IPS-15b (cell line): Measurements from ENCODE around the gene IGDCC3.

Experiments
- H3K27me3 ChIP-seq: one replicate; pipeline ENCODE4 v1.6.1; 2013; ENCODE audit warnings: low read length; ENCODE audit not compliant: control insufficient read depth, insufficient read depth
- H3K36me3 ChIP-seq: one replicate; pipeline ENCODE4 v1.6.1; 2013; ENCODE audit warnings: low read length; ENCODE audit not compliant: control insufficient read depth, insufficient read depth
- H3K4me1 ChIP-seq: one replicate; pipeline ENCODE4 v1.6.1; 2013; ENCODE audit warnings: mild to moderate bottlenecking, low read length; ENCODE audit not compliant: control insufficient read depth, insufficient read depth
- H3K4me3 ChIP-seq: one replicate; pipeline ENCODE4 v1.5.1; 2013; ENCODE audit warnings: low read depth, low read length
- H3K9ac ChIP-seq: one replicate; pipeline ENCODE4 v1.6.1; 2013; ENCODE audit warnings: low read depth, mild to moderate bottlenecking, low read length
- H3K9me3 ChIP-seq: one replicate; pipeline ENCODE4 v1.6.1; 2013; ENCODE audit warnings: mild to moderate bottlenecking, low read length; ENCODE audit not compliant: control insufficient read depth, insufficient read depth

IGDCC3 gene

GRCh38 chr15:65384505-65384894 is 6.7 kb upstream of the IGDCC3 start:
- peaks cover 7% of the 10 kb centered on the region for H3K4me1 ChIP-seq
- H3K9me3 ChIP-seq: no peaks in the 10 kb centered on the region
- no peaks in the 10 kb centered on the region for H3K36me3 ChIP-seq
- H3K9ac ChIP-seq: no peak overlapping the region
- no peak overlapping the region for H3K4me3 ChIP-seq
- H3K27me3 ChIP-seq: peaks cover 13% of the 10 kb centered on the region

- no peak overlapping the region for H3K4me3 ChIP-seq
- no peaks in the 10 kb centered on the region for H3K36me3 ChIP-seq
- H3K4me1 ChIP-seq: peaks cover 7% of the 10 kb centered on the region
- peaks cover 17% of the 10 kb centered on the region for H3K27me3 ChIP-seq
- no peaks in the 10 kb centered on the region for H3K9me3 ChIP-seq
- H3K9ac ChIP-seq: no peak overlapping the region
Measured at GRCh38 chr15:65383991-65384390, 6.2 kb upstream of the IGDCC3 start.

- H3K9me3 ChIP-seq: no peaks in the 10 kb centered on the region
- H3K9ac ChIP-seq: no peak overlapping the region
- H3K4me3 ChIP-seq: no peak overlapping the region
- peaks cover 10% of the 10 kb centered on the region for H3K4me1 ChIP-seq
- H3K36me3 ChIP-seq: no peaks in the 10 kb centered on the region
- peaks cover 23% of the 10 kb centered on the region for H3K27me3 ChIP-seq
Measured at GRCh38 chr15:65383456-65383855, 5.7 kb upstream of the IGDCC3 start.

- Histone ChIP-seq H3K27me3 (peaks cover 25% of the 10 kb centered on the region), H3K36me3 (no peaks in the 10 kb centered on the region), H3K9ac (no peak overlapping the region), H3K9me3 (no peaks in the 10 kb centered on the region), H3K4me3 (no peak overlapping the region), H3K4me1 (peaks cover 10% of the 10 kb centered on the region)
Measured at GRCh38 chr15:65382921-65383320, 5.1 kb upstream of the IGDCC3 start.

GRCh38 chr15:65382146-65382491 is 4.3 kb upstream of the IGDCC3 start:
- Histone ChIP-seq H3K4me3 (no peak overlapping the region), H3K27me3 (peaks cover 25% of the 10 kb centered on the region), H3K9me3 (no peaks in the 10 kb centered on the region)

GRCh38 chr15:65381445-65382145 is 3.8 kb upstream of the IGDCC3 start:
- peaks cover 28% of the 10 kb centered on the region for H3K27me3 ChIP-seq
- H3K9ac ChIP-seq: no peak overlapping the region
- peaks cover 10% of the 10 kb centered on the region for H3K4me1 ChIP-seq
- H3K9me3 ChIP-seq: no peaks in the 10 kb centered on the region
- H3K36me3 ChIP-seq: no peaks in the 10 kb centered on the region
- H3K4me3 ChIP-seq: no peak overlapping the region

More at GRCh38 chr15:65382146-65382491, 4.3 kb upstream of the IGDCC3 start:
- Histone ChIP-seq H3K4me1 (peaks cover 10% of the 10 kb centered on the region), H3K9ac (no peak overlapping the region), H3K36me3 (no peaks in the 10 kb centered on the region)

GRCh38 chr15:65379986-65380385 is 2.2 kb upstream of the IGDCC3 start:
- peaks cover 39% of the 10 kb centered on the region for H3K27me3 ChIP-seq
- H3K9me3 ChIP-seq: no peaks in the 10 kb centered on the region
- H3K4me1 ChIP-seq: peaks cover 5% of the 10 kb centered on the region
- H3K9ac ChIP-seq: no peak overlapping the region
- H3K36me3 ChIP-seq: no peaks in the 10 kb centered on the region
- H3K4me3 ChIP-seq: no peak overlapping the region

- H3K9ac ChIP-seq: peak overlapping the region; percentile 28
- peaks cover 3% of the 10 kb centered on the region for H3K36me3 ChIP-seq
- peak overlapping the region; percentile 83 for H3K4me3 ChIP-seq
- peaks cover 3% of the 10 kb centered on the region for H3K4me1 ChIP-seq
- H3K9me3 ChIP-seq: no peaks in the 10 kb centered on the region
- H3K27me3 ChIP-seq: peaks cover 44% of the 10 kb centered on the region
Measured at GRCh38 chr15:65377105-65377975, 462 bp downstream of the IGDCC3 start.

- peak overlapping the region; percentile 28 for H3K9ac ChIP-seq
- H3K9me3 ChIP-seq: no peaks in the 10 kb centered on the region
Measured at GRCh38 chr15:65376767-65377104, 1.1 kb downstream of the IGDCC3 start.

GRCh38 chr15:65375871-65376607 is 1.8 kb downstream of the IGDCC3 start:
- H3K4me1 ChIP-seq: peaks cover 3% of the 10 kb centered on the region
- H3K9ac ChIP-seq: no peak overlapping the region
- H3K9me3 ChIP-seq: no peaks in the 10 kb centered on the region
- H3K27me3 ChIP-seq: peaks cover 44% of the 10 kb centered on the region
- H3K4me3 ChIP-seq: peak overlapping the region; percentile 41
- peaks cover 3% of the 10 kb centered on the region for H3K36me3 ChIP-seq

More at GRCh38 chr15:65376767-65377104, 1.1 kb downstream of the IGDCC3 start:
- H3K4me1 ChIP-seq: peaks cover 3% of the 10 kb centered on the region
- H3K4me3 ChIP-seq: peak overlapping the region; percentile 83
- peaks cover 44% of the 10 kb centered on the region for H3K27me3 ChIP-seq
- peaks cover 3% of the 10 kb centered on the region for H3K36me3 ChIP-seq

GRCh38 chr15:65374821-65375401 is 2.9 kb downstream of the IGDCC3 start:
- H3K36me3 ChIP-seq: peaks cover 3% of the 10 kb centered on the region
- no peak overlapping the region for H3K9ac ChIP-seq
- H3K4me1 ChIP-seq: peaks cover 3% of the 10 kb centered on the region
- H3K27me3 ChIP-seq: peaks cover 38% of the 10 kb centered on the region
- H3K9me3 ChIP-seq: no peaks in the 10 kb centered on the region
- H3K4me3 ChIP-seq: no peak overlapping the region
